GM20431 (cell line): Measurements from ENCODE around the gene ZNF746.
"Not testable (repeated sequence)": the region's sequence is repeated elsewhere in the genome, so short reads cannot be mapped to it uniquely, and the experiment has no call there.

Experiments used
- in situ Hi-C: fragments of 300-500 bp; cut with MseI, MboI; formaldehyde crosslinking; loops from one replicate; pipeline ENCODE4 v1.15.0; 2020; ENCODE audit warnings: low sequenced_read_pairs; ENCODE audit not compliant: unreplicated experiment

Gene ZNF746

DNA sequence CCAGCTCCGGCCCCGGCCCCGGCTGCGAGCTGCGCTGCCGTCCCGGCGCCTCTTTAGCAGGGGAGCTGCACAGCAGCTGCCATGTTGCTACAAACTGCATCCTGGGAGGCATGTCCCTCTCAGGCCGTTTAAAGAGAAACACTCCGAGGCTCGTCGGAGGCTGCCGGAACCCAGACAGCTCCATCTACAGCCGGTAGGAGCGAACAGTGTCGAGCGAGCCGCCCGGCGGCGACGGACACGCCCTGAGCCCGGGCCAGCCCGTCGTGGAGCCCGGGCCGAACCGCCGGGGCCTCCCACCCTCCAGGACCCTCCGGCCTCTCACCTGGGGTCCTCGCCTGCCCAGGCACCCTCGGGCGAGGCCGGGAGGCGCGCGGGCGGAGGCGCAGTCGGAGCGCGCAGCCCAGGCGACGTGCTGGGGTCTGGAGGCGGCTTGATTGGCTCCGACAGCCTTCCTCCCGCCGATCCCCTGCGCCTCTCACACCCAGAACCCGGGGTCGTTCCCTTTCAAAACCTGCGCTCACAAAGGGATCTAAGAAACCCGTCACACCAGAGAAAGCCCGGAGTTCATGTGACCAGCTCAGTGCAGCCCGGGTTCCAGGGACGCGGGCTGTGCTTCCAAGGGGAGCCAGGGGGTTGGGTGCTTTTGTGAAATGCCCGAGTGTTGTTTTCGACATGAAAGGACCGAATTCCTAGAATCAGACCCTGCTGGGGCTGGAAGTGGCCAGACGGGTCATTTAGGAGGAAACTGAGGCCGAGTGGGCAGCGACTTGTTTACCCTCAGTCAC lies 36.9 kb downstream of the ZNF746 start, which contains the start of gene ZNF777:
Gene ZNF777, minus strand, starts transcription at position 570 of the 785 bp plus-strand sequence. CDS start 5,040 bp downstream, outside the sequence.
- in situ Hi-C loops: no loop called here

DNA sequence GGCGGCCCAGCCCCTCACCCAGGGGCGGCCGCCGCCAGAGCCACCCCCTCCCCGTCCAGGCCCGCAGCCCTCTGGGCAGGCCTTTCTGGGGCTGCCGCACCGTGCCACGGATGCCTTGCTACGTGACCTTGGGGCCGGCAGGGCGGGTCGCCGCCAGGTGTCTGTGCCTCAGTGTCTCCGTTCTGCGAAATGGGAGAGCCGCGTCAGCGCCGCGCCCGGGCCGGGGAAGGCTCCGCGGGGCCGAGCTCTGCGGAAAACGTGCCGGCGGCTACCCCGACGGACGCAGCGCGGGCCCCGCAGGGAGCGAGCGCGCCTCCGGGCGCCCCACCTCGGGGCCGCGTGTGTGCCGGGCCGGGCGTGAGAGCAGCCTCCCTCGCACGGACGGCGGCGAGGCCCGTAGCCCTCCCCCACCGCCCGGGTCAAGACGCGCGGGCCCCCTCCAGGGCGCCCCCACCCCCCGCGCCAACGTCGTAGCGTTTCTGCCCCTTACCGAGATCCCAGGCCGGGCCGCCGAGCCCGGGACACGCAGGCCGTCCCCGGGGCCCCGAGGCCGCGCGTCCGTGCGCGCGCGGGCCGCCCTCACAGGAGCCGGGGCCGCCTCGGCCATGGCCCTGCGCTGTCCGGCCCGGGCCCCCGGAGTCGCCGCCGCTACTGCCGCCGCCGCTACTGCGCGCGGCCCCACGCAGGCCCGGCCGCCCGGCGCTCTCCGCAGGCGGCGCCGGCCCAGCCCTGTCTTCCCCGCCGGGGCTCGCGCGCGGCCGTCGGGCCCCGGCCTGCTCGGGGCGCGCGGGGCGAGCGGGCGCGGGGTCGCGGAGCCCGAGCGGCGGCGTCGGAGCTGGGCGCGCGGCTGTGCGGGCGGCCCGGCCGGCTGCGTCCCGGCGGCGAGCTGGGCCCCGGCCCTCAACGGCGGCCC lies 37.8 kb downstream of the ZNF746 start:
- in situ Hi-C loops: no loop called here

GRCh38 chr7:149459201-149459539 lies 38.4 kb downstream of the ZNF746 start:
- in situ Hi-C loops: no loop called here

- in situ Hi-C loops: no loop called here
Measured at GRCh38 chr7:149458235-149458634, 39.4 kb downstream of the ZNF746 start.

DNA sequence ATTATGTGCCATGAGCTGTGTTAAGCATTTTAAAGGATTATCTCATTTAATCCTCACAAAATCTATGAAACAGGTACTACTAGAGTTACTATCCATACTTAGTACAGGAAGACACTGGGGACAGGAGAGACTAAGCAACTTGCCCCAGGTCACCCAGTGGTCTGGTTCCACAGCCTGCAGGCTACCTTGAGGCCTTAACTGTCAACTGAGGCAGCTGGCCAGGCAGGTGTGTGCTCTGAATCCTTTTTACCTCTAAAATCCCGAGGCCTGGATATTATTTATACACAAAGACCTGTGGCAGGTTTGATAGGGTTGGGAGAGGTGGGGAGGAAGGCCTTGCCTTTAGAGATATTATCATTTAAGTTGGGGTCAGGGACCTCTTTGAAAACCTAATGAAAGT lies 39.8 kb downstream of the ZNF746 start:
- in situ Hi-C loops: no loop called here

DNA sequence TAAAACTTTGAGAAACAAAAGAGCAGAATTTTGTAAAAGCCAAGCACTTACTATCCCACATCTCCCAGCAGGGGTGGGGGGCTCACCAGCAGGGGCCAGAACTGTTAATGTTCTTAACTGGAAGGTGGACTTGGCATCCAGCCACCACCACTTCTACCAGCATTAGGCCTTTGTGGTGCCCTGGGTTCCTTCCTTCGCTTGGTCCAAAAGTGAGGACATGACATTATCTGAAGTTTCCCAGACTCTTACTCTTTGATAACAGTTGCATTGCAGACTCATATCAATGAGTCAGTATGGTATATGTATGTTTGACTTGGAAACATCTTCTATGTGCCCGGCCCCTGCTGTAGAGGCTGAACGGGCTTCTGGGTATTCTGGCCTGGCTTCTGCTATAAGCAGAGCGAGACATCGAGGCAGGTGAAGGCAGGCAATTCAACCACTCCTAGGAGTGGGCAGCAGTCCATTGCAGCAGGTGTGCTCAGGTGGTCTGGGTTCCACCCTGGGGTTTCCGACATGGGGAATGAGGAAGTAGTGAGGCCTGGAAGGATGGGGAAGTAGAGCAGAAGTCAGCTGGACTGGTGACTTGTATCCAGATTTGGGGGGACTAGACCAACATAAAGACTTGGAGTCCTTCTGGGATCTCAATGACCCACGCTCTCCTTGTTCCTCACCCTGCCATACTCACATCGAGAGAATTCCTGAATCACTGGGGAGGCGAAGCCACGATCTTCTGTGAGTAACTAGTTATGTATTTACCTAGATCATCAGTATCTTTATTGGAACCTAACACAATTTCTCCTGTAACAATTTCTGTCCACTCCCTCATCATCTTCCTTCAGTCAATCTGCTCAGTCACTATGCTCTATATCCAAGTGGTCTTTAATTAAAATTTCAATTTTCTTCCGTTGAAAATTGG lies 40.8 kb downstream of the ZNF746 start:
- in situ Hi-C loops: no loop called here

GRCh38 chr7:149455175-149455950 lies 42.2 kb downstream of the ZNF746 start:
- in situ Hi-C loops: no loop called here

DNA sequence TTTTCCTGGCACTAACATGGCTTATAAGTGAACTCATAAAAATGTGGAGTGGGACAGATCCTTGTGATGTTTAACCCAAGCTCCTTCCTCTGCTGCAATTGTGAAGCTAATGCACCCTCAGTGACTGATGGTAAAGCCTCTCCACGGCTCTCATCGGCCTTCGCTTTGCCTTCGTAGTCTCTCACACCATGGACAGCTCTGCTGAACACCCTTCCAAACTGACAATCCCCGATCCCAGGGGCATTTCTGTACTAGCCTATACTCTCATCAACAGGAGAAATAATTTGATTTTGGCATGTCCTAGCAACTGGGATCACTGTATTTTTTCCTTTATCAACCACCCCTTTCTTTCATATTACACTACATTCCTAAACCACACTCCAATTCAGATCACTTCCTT lies 42.9 kb downstream of the ZNF746 start:
- in situ Hi-C loops: no loop called here

DNA sequence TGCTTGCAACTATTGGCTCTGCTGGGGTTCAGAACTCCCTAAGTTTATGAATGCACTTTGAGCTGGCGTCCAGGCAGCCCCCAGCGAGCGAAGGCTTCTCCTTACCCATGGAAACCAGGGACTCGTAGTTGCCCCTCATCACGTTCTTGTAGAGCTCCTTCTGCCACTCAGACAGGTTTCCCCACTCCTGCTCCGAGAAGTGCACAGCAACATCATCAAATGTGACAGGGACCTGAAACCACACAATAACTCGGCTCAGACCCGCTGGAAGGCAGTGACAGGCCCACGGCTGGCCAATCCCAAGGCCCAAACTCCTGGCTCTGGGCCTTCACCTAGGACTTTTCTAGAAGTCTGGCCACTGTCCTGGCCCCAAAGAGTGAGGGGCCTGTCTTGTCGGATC lies 43.6 kb downstream of the ZNF746 start:
- in situ Hi-C loops: no loop called here

DNA sequence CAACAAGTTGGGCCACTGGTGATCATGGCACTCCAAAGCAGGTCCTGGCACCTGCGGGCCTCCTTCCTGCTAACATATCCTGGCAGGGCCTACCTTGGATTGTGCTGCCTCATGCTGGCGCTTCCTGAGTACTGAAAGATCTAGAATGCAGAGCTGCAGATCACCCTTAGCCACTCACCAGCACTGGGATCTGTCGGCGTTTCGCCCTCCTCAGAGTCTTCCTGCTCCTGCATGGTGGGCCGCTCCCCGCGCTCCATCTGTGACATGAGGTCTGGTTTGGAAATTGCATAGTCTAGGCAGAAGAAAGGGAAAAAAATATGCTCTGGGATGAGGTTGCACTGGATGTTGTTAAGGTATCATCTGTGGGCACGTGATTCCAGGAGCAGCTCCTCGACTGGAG lies 46.8 kb downstream of the ZNF746 start:
- in situ Hi-C loops: no loop called here

- in situ Hi-C loops: no loop called here
Measured at GRCh38 chr7:149449897-149450296, 47.7 kb downstream of the ZNF746 start.

DNA sequence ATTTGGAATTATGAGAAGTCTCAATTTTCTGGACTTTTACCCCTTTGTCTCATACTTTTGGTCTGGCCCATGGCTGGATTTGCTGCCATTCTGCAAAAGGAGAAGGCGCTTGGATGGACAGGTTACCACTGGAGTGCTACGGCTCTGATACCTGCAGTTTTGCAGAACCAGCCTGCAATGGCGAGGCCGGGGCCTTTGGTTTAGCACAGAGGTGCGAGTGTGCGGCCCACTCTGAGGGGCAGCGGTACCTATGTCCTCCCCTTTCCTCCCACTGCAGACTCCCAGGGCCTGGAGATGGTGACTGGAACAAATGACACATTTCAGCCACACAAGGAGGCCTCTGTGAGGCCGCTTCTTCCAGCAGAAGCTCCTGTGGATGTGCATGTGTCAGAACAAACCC lies 48.6 kb downstream of the ZNF746 start:
- in situ Hi-C loops: no loop called here

DNA sequence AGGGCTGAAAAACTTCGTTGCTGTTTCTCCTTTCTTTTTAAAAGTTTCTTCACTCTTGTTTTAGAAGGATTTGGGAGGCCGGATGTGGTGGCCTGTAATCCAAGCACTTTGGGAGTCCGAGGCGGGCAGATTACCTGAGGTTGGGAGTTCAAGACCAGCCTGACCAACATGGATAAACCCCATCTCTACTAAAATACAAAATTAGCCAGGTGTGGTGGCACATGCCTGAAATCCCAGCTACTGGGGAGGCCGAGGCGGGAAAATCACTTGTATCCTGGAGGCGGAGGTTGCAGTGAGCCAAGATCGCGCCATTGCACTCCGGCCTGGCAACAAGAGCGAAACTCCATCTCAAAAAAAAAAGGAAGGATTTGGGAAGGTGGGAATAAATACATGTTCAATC lies 51.6 kb downstream of the ZNF746 start:
- in situ Hi-C loops: not testable (repeated sequence)

GRCh38 chr7:149444287-149444686 lies 53.3 kb downstream of the ZNF746 start:
- in situ Hi-C loops: no loop called here

GRCh38 chr7:149443523-149443922 lies 54.1 kb downstream of the ZNF746 start:
- in situ Hi-C loops: no loop called here

DNA sequence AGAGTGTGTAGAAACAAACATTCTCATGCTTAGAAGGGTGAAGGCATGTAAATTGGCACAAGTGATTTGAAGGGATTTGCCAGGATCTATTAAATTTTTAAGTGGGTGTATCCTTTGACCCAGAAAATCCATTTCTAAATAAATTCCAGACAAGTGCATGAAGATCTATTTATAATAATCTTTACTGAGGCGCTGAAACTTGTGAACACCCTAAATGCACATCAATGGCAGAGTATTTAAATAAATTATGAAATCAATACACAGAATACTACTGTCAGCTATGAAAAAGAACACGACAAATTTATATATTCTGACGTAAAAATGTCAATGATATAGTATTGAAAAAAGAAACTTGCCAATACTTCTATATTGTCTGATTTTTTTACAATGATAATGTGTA lies 54.7 kb downstream of the ZNF746 start:
- in situ Hi-C loops: no loop called here

DNA sequence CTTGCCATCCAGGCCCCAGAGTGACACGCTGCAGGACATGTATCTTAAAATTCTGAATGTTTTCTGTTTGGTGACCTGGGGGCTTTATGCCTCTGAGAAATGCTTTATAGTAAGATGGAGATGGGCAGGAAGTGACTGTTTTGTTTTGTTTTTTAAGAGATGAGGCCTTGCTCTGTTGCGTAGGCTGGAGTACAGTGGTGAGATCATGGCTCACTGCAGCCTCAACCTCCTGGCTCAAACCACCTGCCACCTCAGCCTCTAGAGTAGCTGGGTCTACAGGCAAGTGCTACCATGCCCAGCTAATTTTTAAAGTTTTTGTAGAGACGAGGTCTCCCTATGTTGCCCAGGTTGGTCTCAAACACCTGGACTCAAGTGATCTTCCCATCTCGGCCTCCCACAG lies 57.4 kb downstream of the ZNF746 start:
- in situ Hi-C loops: no loop called here

GRCh38 chr7:149436358-149436757 lies 61.3 kb downstream of the ZNF746 start:
- in situ Hi-C loops: no loop called here

DNA sequence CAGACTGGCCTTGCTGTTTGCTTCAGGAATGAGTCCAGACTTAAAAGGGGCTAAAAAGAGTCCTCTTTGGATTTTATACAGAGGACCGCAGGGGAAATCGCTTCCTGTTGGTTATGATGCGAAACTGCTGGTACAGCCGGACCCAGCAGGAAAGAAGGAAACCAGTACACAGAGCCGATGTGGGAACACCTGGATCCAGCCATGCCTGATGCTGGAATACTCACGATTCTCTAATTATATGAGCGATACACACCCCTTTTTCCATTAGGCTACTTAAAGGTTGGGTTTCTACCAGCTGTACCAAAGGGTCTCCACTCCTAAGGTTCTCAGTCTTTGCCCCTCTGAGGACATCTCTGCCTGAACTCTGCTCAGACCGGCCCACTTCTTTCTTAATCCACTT lies 64.5 kb downstream of the ZNF746 start:
- in situ Hi-C loops: no loop called here
